ENCODE results near the gene MAP7.

GRCh38 chr6:136492409-136492808 is 57.8 kb downstream of the MAP7 start:
- TF ChIP-seq CTCF (IDR thresholded peaks at IDR 0.05) (no peak), POLR2A (IDR thresholded peaks at IDR 0.05) (no peak), POLR2AphosphoS5 (IDR thresholded peaks at IDR 0.05) (no peak)
